ENCODE measurements around the gene C2CD2L. TPM values are rescaled to one million over a fixed set of nuclear protein-coding genes. Genes with fewer than 3 reads are reported as not detected.
A peak's percentile ranks its signal among the peaks of the same experiment; 100 is the strongest.
"Not testable (repeated sequence)": the region's sequence is repeated elsewhere in the genome, so short reads cannot be mapped to it uniquely, and the experiment has no call there.

The C2CD2L gene
- total and polyA plus RNA-seq, 3 donors from 2014 or later: 7.8 to 12.3 (median 11.7) TPM

DNA sequence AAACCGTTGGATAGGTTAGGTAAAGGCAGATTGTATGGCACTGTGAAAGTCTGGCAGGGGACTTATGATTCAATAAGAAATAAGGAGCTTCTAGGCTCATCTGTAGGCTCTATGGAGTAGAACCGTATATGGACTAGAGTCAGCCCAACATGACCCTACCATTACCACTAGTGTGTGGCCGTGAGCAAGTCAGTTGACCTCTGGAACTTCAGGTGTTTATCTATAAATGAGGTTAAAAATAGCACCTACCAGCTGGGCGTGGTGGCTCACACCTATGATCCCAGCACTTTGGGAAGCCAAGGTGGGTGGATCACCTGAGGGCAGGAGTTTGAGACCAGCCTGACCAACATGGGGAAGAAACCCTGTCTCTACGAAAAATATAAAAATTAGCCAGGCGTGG lies 18.7 kb downstream of the C2CD2L start:
- intact Hi-C loops (cut with DNase I; ENCODE audit: low total_unique reads): no loop called here
- peaks cover 14% of the 10 kb centered on the region for H3K4me1 ChIP-seq
- H3K9me3 ChIP-seq: no peaks in the 10 kb centered on the region
- no peak overlapping the region for H3K27ac ChIP-seq
- WGBS, 2 donors: 87 to 94% methylated on average over 6 of the region's 6 CpGs
- TF ChIP-seq POLR2A (IDR thresholded peaks at IDR 0.05): no peak
- TF ChIP-seq, protein P1, sequence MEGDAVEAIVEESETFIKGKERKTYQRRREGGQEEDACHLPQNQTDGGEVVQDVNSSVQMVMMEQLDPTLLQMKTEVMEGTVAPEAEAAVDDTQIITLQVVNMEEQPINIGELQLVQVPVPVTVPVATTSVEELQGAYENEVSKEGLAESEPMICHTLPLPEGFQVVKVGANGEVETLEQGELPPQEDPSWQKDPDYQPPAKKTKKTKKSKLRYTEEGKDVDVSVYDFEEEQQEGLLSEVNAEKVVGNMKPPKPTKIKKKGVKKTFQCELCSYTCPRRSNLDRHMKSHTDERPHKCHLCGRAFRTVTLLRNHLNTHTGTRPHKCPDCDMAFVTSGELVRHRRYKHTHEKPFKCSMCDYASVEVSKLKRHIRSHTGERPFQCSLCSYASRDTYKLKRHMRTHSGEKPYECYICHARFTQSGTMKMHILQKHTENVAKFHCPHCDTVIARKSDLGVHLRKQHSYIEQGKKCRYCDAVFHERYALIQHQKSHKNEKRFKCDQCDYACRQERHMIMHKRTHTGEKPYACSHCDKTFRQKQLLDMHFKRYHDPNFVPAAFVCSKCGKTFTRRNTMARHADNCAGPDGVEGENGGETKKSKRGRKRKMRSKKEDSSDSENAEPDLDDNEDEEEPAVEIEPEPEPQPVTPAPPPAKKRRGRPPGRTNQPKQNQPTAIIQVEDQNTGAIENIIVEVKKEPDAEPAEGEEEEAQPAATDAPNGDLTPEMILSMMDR (IDR thresholded peaks at IDR 0.05): no peak
- H3K36me3 ChIP-seq (ENCODE audit: low read depth, missing control alignments): no peaks in the 10 kb centered on the region
- H3K4me3 ChIP-seq: no peak overlapping the region
- DNase-seq: no peak
- no peaks in the 10 kb centered on the region for H3K27me3 ChIP-seq

DNA sequence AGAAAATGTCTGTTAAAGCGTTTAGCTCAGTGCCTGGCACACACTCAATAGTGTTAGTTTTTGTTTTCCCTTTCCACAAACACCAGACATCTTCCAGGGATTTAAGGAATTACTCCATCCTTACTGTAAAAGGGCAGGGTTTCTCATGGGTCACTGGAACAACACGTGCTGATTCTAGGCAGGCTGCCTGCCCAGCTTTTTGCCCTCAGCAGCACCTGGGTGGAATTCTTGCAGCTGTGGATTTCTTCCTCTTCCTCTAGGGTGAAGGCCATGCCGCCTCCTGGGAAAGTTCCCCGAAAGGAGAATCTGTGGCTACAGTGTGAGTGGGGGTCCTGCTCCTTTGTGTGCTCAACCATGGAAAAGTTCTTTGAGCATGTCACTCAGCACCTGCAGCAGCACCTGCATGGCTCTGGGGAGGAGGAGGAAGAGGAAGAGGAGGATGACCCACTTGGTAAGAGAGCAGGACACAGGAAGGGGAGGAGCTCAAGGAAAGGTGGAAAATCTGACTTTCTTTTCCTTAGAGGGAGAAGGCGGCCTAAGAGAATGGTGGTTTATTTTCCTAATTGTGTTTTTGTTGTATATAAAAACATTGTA lies 19.6 kb downstream of the C2CD2L start:
- Histone ChIP-seq H3K9me3 (no peaks in the 10 kb centered on the region), H3K27me3 (no peaks in the 10 kb centered on the region), H3K27ac (no peak overlapping the region), H3K36me3 (ENCODE audit: low read depth, missing control alignments) (no peaks in the 10 kb centered on the region), H3K4me1 (peaks cover 17% of the 10 kb centered on the region), H3K4me3 (no peak overlapping the region)
- WGBS, 2 donors: 52 to 68% methylated on average over 5 of the region's 5 CpGs
- TF ChIP-seq, protein P1 (IDR thresholded peaks at IDR 0.05): no peak
- TF ChIP-seq POLR2A (IDR thresholded peaks at IDR 0.05): no peak
- no peak for DNase-seq
- intact Hi-C loops (cut with DNase I; ENCODE audit: low total_unique reads): no loop called here

DNA sequence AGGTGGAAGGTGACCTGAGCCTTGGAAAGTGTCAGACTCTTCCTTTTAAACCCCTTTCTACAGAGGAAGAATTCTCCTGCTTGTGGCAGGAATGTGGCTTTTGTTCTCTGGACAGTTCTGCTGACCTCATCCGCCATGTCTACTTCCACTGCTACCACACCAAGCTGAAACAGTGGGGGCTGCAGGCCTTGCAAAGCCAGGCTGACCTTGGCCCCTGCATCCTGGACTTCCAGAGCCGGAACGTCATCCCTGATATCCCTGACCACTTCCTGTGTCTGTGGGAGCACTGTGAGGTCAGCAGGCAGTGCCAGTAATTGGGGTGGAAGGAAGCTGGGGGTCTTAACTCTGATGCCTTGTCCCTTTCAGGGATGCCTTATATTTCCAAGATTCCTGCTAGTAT lies 23.5 kb downstream of the C2CD2L start:
- no peaks in the 10 kb centered on the region for H3K9me3 ChIP-seq
- no peaks in the 10 kb centered on the region for H3K36me3 ChIP-seq (ENCODE audit: low read depth, missing control alignments)
- TF ChIP-seq POLR2A (IDR thresholded peaks at IDR 0.05): no peak
- TF ChIP-seq, protein P1 (IDR thresholded peaks at IDR 0.05): no peak
- no peaks in the 10 kb centered on the region for H3K27me3 ChIP-seq
- H3K27ac ChIP-seq: no peak overlapping the region
- H3K4me1 ChIP-seq: peaks cover 12% of the 10 kb centered on the region
- DNase-seq: no peak
- H3K4me3 ChIP-seq: no peak overlapping the region
- WGBS, 2 donors: 57 to 70% methylated on average over 3 of the region's 3 CpGs
- intact Hi-C loops (cut with DNase I; ENCODE audit: low total_unique reads): no loop called here

DNA sequence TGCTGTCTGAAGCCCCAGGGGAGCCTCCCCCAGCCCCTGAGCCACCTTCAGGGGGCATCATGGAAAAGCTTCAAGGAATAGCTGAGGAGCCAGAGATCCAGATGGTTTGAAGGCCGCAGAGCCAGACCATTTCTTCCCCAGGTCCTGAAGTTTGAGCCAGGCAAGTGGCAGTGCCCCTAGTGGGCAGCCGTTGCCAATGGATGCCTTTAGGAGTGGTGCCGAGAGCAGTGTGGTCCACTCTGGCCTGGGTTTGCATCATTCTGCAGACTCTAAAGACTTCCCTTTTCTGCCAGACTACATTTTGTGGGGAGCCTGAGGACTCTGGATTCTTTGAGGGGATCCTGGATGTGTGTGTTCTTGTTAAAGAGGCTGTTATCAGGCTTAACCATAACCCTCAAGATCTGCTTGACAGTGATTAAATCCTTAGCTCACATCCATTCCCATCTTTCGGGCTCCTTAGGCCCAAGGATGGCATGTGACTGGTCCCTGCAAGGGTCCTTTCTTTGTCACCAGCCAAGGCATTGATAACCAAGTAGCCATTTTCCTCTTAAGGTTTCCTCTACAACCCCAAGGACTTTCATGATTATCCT lies 27.3 kb downstream of the C2CD2L start:
- no peaks in the 10 kb centered on the region for H3K9me3 ChIP-seq
- H3K4me3 ChIP-seq: no peak overlapping the region
- H3K4me1 ChIP-seq: peaks cover 7% of the 10 kb centered on the region
- H3K36me3 ChIP-seq (ENCODE audit: low read depth, missing control alignments): no peaks in the 10 kb centered on the region
- peak; percentile 34 for DNase-seq
- TF ChIP-seq, protein P1 (IDR thresholded peaks at IDR 0.05): peak in 2 of 3 experiments; percentile 33 to 51
- no peak for TF ChIP-seq POLR2A (IDR thresholded peaks at IDR 0.05)
- whole genome bisulfite sequencing, 2 donors: 81 to 89% methylated on average over 4 of the region's 4 CpGs
- no peak overlapping the region for H3K27ac ChIP-seq
- intact Hi-C loops (cut with DNase I; ENCODE audit: low total_unique reads): no loop called here
- no peaks in the 10 kb centered on the region for H3K27me3 ChIP-seq

DNA sequence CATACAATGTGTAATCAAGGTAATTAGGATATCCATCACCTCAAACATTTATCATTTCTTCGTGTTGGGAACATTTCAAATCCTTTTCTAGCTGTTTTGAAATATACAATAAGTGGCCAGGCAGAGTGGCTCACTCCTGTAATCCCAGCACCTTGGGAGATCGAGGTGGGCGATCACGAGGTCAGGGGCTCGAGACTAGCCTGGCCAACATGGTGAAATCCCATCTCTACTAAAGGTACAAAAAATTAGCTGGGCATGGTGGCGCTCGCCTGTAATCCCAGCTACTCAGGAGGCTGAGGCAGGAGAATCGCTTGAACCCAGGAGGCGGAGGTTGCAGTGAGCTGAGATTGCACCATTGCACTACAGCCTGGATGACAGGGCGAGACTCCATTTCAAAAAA lies 32.1 kb downstream of the C2CD2L start:
- WGBS, 2 donors: 89 to 93% methylated on average over 10 of the region's 10 CpGs
- intact Hi-C loops (cut with DNase I; ENCODE audit: low total_unique reads); H3K9me3 ChIP-seq; H3K27me3 ChIP-seq; H3K4me3 ChIP-seq; H3K4me1 ChIP-seq; H3K27ac ChIP-seq; H3K36me3 ChIP-seq (ENCODE audit: low read depth, missing control alignments); DNase-seq: not testable (repeated sequence)
